Effector CD4-positive, alpha-beta T cell (primary cell): ENCODE data around the gene C2CD2.
"Not testable (repeated sequence)": the region's sequence is repeated elsewhere in the genome, so short reads cannot be mapped to it uniquely, and the experiment has no call there.

Experiments used
- DNase-seq: peaks from one replicate; pipeline ENCODE4 v3.0.0-alpha.2; 2020

C2CD2 gene

DNA sequence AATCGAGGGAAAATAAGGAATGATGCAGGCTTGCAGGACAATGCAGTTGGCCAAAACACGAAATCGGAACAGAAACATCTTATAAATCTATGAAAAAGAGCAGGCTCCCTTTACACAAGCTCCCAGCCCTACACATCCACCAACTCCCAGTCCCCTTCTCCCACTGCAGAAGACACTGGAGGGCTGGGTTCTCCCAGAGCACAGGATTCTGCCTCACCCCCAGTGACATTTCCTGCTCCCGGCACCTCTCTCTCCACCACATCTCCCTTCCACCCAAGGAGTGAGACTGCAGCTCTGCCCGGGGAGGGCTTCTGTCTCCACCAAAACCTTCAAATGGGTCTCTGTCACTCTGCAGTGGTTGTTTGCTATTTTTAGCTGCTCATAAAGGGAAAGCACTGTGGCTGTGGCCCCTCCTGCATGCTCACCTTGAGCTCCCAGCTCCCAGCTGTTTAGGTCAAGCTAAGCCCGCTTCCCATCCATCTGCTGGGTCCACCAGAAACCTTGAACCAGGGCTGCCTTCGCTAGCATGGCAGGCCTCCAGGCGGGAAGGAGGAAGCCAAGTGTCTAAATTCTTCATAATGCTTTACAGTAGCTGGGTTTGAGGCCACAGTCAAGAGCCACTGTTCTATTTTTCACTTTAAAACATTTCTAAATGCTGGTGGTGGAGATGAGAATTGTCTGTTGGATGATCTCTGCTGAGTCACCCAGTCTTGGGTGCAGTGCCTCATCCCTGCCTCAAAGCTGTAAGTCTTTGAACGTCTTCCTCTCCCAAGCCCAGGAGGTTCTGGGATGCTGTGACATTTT is 3.3 kb upstream of the C2CD2 start:
- DNase-seq, result no peak

GRCh38 chr21:41955516-41955915 is 1.7 kb upstream of the C2CD2 start:
- no peak for DNase-seq

- no peak for DNase-seq
These were observed 1.1 kb upstream of the C2CD2 start for GRCh38 chr21:41954654-41955499.

GRCh38 chr21:41953249-41953830 is 478 bp downstream of the C2CD2 start:
- DNase-seq, result no peak

DNA sequence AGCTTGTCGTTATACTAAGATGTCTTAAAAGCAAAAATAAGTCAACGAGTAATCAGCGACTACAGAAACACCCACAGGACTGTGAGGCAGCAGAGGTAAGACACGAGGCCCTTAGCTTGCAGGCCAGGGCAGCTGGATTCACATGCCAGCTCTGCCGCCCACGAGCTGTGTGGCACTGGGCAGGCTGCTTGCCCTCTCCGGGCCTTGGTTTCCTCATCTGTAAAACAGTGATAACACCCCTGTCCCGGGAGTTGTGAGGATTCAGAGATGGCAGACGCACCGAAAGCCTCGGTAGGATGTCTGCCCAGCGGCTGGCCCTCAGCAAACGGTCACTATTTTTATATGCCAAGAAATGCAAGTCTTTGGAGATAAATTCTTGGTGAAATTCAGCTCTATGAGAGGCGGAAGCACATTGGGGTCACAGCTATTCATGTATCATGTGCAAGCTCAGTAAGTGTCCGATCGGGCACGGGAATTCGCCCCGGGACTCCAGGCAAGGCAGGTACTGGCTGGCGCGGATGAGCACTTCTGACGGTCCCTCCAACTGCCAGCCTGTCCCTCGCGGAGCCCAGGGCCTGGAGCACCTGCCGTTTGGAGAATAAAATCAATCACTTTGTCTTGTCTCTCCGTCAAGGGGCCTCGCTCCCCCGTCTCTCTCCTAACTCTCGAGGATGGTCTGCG is 1.1 kb downstream of the C2CD2 start:
- DNase-seq, result no peak

DNA sequence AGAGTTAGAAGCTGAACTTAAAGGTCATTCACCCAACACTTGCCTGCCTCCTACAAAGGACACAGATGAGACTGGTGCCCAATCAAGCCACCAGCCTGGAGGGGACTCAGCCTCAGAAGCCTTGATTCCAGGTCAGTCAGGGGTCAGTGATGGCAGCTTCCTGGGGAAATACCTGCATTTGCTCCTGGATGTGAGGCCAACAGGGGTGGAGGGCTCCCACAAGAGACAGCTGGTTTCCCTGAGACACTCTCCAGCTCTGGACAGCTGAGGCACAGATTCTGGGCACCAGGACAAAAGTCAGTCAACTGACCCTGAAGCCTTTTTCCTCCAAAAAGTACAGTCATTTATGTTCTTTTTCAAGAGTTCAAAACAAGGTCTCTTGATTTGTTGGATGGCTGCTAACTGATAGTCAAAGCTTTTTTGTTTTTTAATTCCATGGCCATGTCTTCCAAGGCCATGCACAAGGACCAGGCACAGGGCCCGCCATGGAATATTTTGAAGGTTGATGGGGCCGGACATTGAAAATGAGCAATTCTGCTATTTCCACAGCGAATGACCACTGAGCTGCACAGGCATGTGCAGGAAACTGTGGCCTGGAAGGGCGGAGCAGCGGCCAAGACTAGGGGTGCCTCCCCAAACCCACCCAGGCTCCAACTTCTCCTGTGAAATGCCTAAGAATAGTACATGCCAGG is 1.8 kb downstream of the C2CD2 start:
- DNase-seq, result no peak

- no peak for DNase-seq
These were observed 2.9 kb downstream of the C2CD2 start for GRCh38 chr21:41950941-41951351.

DNA sequence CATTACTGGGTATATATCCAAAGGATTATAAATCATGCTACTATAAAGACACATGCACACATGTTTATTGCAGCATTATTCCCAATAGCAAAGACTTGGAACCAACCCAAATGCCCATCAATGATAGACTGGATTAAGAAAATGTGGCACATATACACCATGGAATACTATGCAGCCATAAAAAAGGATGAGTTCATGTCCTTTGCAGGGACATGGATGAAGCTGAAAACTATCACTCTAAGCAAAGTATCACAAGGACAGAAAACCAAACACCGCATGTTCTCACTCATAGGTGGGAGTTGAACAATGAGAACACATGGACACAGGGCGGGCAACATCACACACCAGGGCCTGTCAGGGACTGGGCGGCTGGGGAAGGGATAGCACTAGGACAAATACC is 4.2 kb downstream of the C2CD2 start:
- DNase-seq, result not testable (repeated sequence)

DNA sequence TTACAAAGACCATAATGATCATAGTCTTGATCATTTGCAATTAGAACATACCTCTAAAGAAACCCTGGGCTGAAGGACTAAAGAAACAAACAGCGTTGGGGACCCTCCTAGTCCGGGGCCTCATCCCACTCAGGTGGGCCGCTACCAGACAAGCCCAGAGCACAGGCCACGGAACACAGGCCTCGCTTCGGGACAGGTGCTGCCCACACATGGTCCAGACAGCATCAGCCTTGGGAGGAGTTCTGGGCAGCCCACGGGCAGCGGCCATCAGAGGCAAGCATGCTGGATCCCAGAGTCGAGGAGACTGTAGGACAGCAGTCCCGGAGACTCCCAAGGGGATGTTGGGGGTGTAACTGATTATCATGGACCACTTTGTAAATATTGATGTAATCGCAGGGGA is 4.9 kb downstream of the C2CD2 start:
- no peak for DNase-seq

DNA sequence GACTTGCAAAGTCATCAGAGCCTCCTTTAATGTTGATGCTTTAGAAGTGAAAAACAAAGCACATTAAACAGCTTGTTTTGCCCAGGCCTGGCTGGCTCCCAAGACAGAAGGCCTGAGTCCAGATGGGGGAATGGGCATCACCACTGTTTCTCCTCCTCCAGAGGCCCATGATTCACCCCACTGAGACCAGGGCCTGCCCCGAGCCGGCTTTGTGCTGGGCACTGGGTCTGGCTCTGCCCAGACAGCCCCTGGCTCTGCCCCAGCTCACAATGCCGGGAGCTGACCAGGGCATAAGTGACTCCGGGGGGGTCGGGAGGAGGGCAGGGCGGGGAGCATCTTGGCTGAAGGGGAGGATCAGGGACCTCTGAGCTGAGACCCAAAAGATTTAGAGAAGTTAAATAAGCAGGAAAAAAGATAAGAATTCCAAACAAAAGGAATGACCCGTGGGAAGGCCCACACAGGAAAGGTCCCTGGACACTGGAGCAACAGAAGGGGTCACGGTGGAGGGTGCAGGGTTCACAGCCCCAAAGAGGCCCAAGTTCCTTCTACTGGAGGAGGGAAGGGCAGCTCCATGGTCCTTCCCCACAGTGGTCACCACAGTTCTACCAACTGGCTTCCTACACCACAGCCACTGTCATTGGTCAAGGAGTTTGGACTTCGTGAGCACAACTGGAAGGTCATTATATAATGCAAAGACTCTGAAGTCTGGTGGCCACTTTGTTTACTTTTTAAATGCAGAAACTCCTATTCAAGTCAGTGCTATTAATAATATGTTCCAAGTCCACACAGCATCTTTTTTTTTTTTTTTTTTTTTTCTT is 5.5 kb downstream of the C2CD2 start:
- DNase-seq, result no peak

DNA sequence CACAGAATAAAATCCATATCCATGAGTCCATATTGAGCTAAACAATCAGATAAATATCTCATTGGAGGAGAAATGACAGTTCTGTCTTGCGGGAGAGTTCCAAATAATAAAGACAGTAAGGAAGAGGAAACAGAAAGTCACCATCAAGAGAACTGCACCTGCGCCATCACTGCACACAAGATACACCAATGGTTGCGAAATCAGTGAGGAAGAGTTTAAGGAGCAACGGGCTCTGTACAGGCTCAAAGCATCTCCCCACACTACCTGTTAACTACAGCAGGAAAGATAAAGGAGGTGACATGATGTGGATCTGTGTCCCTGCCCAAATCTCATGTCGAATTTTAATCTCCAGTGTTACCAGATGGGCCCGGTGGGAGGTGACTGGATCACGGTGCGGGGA is 7.8 kb downstream of the C2CD2 start:
- no peak for DNase-seq

GRCh38 chr21:41943851-41944250 is 10.0 kb downstream of the C2CD2 start:
- DNase-seq, result no peak

GRCh38 chr21:41942457-41942856 is 11.4 kb downstream of the C2CD2 start:
- DNase-seq, result no peak

DNA sequence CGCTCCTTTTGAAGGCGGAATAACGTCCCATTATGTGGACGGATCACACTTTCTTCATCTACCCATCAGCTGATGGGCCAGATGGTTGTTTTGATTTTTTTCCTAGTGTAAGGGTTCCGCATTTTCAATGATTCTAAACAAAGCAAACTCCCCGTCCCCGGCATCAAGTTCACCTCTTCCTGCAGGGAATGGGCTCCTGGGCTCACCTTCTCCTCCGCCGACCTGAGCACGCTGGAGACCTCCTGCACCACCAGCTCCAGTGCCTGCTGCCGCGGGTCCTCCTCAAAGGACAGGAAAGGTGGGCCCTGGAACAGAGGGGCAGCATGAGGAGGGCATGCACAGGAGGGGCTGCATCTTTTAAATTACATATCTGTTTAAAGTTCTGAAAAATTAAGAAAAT is 11.9 kb downstream of the C2CD2 start:
- DNase-seq, result no peak

DNA sequence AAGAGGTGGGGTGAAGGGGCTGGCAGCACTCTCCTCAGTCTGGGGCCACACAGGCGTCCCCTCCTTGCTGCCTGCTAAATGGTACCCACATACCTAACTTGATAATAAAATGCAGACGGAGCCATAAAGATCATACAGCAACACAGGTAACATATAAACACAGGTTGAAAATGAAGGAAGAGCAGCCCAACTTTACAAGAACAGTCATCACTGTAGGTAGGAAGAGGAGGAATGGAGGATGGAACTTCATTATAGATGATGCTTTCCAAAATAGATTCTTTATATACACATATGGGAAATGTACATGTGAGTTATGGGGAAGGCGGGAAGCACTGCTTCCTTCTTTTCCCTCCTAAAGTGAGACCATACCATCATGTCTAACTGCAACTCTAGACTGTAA is 13.4 kb downstream of the C2CD2 start:
- no peak for DNase-seq

DNA sequence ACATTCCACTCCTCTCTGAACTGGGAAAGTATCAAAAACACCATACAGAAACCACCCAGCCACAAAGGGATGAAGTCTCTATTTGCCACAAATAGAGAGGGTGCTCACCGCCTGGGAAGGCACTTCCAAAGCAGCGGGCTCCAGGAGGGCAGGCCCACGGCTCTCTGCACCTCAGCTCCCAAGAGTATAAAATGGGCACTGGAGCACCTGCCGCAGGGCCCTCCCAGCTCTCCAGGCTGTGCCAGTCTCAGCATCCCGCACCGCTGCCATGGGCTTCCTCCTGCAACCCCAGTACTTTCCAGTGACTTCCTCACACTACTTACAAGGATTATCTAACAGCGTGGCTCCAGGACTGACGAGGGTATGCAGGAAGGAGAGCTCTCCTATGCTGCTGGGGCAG is 14.4 kb downstream of the C2CD2 start:
- DNase-seq, result no peak

GRCh38 chr21:41933313-41934079 is 20.3 kb downstream of the C2CD2 start:
- DNase-seq, result no peak

DNA sequence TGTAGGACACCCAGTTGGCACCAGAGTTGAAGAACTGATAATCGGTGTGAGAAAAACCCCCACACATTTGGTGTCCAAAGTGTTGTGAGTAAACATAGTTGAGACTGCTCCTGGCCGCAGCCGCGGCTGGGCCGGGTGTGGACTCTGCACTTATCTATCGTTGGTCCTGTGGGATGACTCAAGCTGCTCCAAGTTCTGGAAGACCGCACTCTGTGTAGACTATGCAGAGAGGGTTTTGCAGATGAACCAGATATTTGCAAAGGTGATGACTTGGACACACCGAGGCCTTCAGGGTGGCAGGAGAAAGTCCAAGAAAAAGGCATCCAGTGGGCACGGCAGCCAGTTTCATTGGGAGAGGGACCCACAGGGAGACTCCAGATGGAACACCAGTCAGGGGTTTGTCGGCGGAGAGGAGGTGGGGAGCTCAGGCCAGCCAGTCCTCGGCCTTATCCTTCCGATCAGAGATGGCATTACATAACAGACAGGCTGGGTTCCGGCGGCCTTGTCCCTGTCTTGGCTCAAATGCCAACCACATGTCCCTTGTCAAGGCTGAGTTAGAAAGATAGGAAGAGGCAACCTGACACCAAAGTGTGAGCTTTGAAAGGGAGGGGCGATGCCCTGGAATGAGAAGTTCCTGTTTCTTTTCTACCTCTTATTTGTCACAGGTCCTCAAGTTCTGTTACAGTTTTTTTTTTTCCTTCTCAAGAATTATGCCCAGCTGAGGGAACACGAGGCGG is 21.1 kb downstream of the C2CD2 start:
- no peak for DNase-seq

DNA sequence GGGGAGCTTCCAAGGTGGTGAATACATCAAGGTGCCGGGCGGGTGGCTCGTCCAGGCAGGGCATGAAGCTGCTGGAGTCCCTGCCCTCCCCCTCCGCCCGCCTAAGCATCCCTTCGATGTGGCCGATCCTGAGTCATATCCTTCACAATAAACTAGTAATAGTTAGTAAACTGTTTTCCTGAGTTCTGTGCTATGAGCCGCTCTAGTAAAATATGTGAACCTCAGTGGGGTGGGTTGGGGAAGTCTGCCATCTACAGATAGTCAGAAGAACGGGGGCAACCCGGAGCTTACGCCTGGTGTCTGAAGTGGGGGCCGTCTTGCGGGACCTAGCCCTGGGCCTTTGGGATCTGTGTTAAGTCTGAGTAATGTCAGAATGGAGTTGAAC is 21.6 kb downstream of the C2CD2 start:
- DNase-seq, result no peak

GRCh38 chr21:41931041-41931451 is 22.8 kb downstream of the C2CD2 start:
- no peak for DNase-seq
